CD4-positive, alpha-beta T cell (primary cell): ENCODE data around the gene OLFML2B. TPM values are rescaled to one million over a fixed set of nuclear protein-coding genes. Genes with fewer than 3 reads are reported as not detected.

ENCODE experiments used
- ATAC-seq: fragments of 200-7000 bp; cut with Tn5 transposase; one replicate; pipeline ENCODE4 v1.10.0; 2022; ENCODE audit warnings: mild to moderate bottlenecking; ENCODE audit not compliant: poor library complexity
- CTCF ChIA-PET: fragments of 350-600 bp; sonication (Branson Sonifier 250); formaldehyde crosslinking; loops from one replicate; lab custom pipeline; 2021; ENCODE audit warnings: antibody characterized with exemption, inconsistent platforms; lab: Charles Lee
- POLR2A ChIA-PET: fragments of 350-600 bp; sonication (Branson Sonifier 250); formaldehyde crosslinking; loops from one replicate; lab custom pipeline; 2021; ENCODE audit warnings: antibody characterized with exemption, inconsistent platforms; lab: Charles Lee
- DNase-seq, 14 experiments: peaks; one replicate each; pipeline ENCODE4 v3.0.0-alpha.2; 2013 to 2020; ENCODE audit warnings: mixed read lengths in 2 of 14
- H3K27ac ChIP-seq, 2 donors: one replicate each; pipeline versions ENCODE4 v1.5.1 to v1.7.0; 2013; ENCODE audit warnings: low read length in 2 of 2, low read depth in 1 of 2, mild to moderate bottlenecking in 1 of 2
- H3K27me3 ChIP-seq, 2 experiments: 1 replicate in 1 of 2; 2 replicates in 1 of 2; pipeline versions ENCODE4 v1.6.1 to v1.7.0; 2013; ENCODE audit warnings: low read length in 2 of 2, control low read depth in 1 of 2, mild to moderate bottlenecking in 1 of 2, moderate library complexity in 1 of 2; ENCODE audit not compliant: insufficient read depth in 2 of 2, control insufficient read depth in 1 of 2
- H3K36me3 ChIP-seq: one replicate; pipeline ENCODE4 v1.6.1; 2013; ENCODE audit warnings: low read length, control low read depth; ENCODE audit not compliant: insufficient read depth
- H3K4me1 ChIP-seq: one replicate; pipeline ENCODE4 v1.6.1; 2013; ENCODE audit warnings: low read length, control low read depth; ENCODE audit not compliant: insufficient read depth
- H3K4me3 ChIP-seq: one replicate; pipeline ENCODE4 v1.5.1; 2013; ENCODE audit warnings: mild to moderate bottlenecking, low read length, moderate library complexity
- H3K9me3 ChIP-seq, 2 experiments: 1 replicate in 1 of 2; 2 replicates in 1 of 2; pipeline versions ENCODE4 v1.6.1 to v1.7.0; 2013; ENCODE audit warnings: low read length in 2 of 2, mild to moderate bottlenecking in 2 of 2, control low read depth in 1 of 2, moderate library complexity in 1 of 2; ENCODE audit not compliant: control insufficient read depth in 1 of 2, insufficient read depth in 1 of 2
- H3K27ac Mint-ChIP-seq: one replicate; pipeline ENCODE4 v1.8.0; 2020; ENCODE audit warnings: mixed read lengths
- H3K27me3 Mint-ChIP-seq: one replicate; pipeline ENCODE4 v1.8.0; 2021; ENCODE audit warnings: mixed read lengths
- H3K36me3 Mint-ChIP-seq: one replicate; pipeline ENCODE4 v1.8.0; 2021; ENCODE audit warnings: low read depth, mixed read lengths
- H3K4me1 Mint-ChIP-seq: one replicate; pipeline ENCODE4 v1.8.0; 2021; ENCODE audit warnings: low read depth, mixed read lengths
- H3K4me3 Mint-ChIP-seq: one replicate; pipeline ENCODE4 v1.8.0; 2020; ENCODE audit warnings: mild to moderate bottlenecking, mixed read lengths
- H3K9me3 Mint-ChIP-seq: one replicate; pipeline ENCODE4 v1.8.0; 2020; ENCODE audit warnings: mixed read lengths
- intact Hi-C, 2 experiments: fragments of 100-400 bp; cut with DNase I in 1 of 2; cut with micrococcal nuclease in 1 of 2; formaldehyde crosslinking; loops; one replicate each; pipeline versions ENCODE4 v1.15.1 to v1.9.0; 2023 to 2025; cut with DNase I, micrococcal nuclease
- total RNA-seq, 174 experiments: library from RNA in 2 of 174; stranded (reverse) in 2 of 174; gene quantifications; one replicate each; pipeline ENCODE4 v1.2.3 and lab custom pipeline; 2021 to 2026
- TF ChIP-seq, protein P1 (sequence below): fragments of 200-600 bp; IDR thresholded peaks from one replicate; pipeline ENCODE4 v1.8.0; 2022; ENCODE audit warnings: antibody characterized with exemption, mild to moderate bottlenecking

Gene OLFML2B
- total RNA-seq, 2 experiments from 2014 or later = 0.08 TPM; not detected in 1

DNA sequence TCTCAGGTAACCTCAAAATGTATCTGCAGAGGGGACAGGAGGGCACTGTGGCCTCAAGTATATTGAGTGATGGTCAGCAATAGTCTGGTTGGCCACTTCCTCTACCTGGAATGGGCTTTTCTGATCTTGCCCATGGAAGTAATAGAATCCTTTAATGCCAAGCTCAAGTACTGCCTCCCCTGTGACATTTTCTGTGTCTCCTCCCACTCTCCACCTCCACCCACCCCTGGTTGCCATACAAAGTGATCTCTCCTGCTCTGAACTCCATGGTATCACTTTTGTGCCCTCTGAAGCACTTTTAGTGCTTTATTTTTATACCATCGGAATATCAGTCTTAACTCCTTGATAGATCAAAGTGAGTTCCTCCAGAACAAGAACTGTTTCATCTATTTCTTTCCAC is 36.6 kb upstream of the OLFML2B start:
- no peak overlapping the region for H3K27ac Mint-ChIP-seq
- Histone ChIP-seq H3K27ac (no peak overlapping the region), H3K4me1 (no peaks in the 10 kb centered on the region), H3K36me3 (no peaks in the 10 kb centered on the region), H3K4me3 (no peak overlapping the region), H3K9me3 (no peaks in the 10 kb centered on the region), H3K27me3 (peaks cover 0 to 22% of the 10 kb centered on the region in 2 experiments)
- H3K27me3 Mint-ChIP-seq = peaks cover 43% of the 10 kb centered on the region
- no peak overlapping the region for H3K4me3 Mint-ChIP-seq
- TF ChIP-seq, protein P1, sequence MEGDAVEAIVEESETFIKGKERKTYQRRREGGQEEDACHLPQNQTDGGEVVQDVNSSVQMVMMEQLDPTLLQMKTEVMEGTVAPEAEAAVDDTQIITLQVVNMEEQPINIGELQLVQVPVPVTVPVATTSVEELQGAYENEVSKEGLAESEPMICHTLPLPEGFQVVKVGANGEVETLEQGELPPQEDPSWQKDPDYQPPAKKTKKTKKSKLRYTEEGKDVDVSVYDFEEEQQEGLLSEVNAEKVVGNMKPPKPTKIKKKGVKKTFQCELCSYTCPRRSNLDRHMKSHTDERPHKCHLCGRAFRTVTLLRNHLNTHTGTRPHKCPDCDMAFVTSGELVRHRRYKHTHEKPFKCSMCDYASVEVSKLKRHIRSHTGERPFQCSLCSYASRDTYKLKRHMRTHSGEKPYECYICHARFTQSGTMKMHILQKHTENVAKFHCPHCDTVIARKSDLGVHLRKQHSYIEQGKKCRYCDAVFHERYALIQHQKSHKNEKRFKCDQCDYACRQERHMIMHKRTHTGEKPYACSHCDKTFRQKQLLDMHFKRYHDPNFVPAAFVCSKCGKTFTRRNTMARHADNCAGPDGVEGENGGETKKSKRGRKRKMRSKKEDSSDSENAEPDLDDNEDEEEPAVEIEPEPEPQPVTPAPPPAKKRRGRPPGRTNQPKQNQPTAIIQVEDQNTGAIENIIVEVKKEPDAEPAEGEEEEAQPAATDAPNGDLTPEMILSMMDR = no peak
- H3K36me3 Mint-ChIP-seq = no peaks in the 10 kb centered on the region
- DNase-seq (no peak), ATAC-seq (no peak)
- intact Hi-C loops = no loop called here
- no peaks in the 10 kb centered on the region for H3K9me3 Mint-ChIP-seq
- no peaks in the 10 kb centered on the region for H3K4me1 Mint-ChIP-seq
- CTCF ChIA-PET = no interaction called here
- POLR2A ChIA-PET = no interaction called here

DNA sequence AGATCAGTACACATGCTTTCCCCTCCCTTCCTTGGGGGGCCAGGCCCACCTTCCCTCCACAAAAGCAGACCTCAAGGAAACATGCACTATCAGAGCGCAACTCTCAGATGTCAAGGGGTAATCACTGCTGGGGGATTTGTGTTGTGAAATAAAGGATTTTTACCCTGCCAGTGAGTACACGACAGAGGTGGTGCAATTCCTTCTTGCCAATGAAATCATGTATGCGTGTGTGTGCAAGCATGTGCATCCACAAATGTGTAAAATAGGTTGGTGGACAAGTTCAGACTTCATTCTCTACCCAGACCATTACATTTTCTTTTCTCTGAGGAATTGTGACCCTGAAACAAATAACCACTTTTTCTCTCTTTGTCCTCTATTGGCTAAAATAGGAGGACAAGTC is 36.1 kb upstream of the OLFML2B start:
- Histone ChIP-seq H3K4me1 (no peaks in the 10 kb centered on the region), H3K36me3 (no peaks in the 10 kb centered on the region), H3K4me3 (no peak overlapping the region), H3K27me3 (peaks cover 0 to 16% of the 10 kb centered on the region in 2 experiments), H3K27ac (no peak overlapping the region), H3K9me3 (no peaks in the 10 kb centered on the region)
- ATAC-seq (no peak), DNase-seq (no peak)
- H3K4me3 Mint-ChIP-seq = no peak overlapping the region
- no peaks in the 10 kb centered on the region for H3K9me3 Mint-ChIP-seq
- no peak overlapping the region for H3K27ac Mint-ChIP-seq
- no peaks in the 10 kb centered on the region for H3K36me3 Mint-ChIP-seq
- ChIA-PET CTCF (no interaction called here), POLR2A (no interaction called here)
- no peaks in the 10 kb centered on the region for H3K4me1 Mint-ChIP-seq
- intact Hi-C loops = loop anchor here (5.0 to 10.0 kb wide), 3 partner anchors 218 to 1255 kb away; no protein-coding TSS in a partner anchor
- peaks cover 37% of the 10 kb centered on the region for H3K27me3 Mint-ChIP-seq
- TF ChIP-seq, protein P1 = no peak

DNA sequence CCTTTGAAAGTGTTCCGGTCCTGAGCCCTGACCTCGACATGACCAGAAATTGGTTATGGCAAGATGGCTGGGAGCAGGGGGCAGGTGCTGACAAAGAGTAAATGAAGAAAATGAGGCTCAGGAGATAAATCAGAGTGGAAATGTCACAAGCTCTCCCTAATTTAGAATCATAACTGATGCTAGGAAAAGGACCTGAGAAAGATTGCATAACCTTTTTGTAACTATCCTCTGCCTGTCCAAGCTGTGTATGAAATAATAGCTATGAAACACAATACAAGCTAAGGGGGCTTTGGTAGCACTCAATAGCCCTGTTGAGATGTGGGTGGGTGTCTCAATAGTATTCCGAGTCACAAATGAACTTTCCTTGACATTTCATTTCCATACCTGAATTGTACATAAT is 32.9 kb upstream of the OLFML2B start:
- CTCF ChIA-PET = interaction anchor here (0.7 to 0.8 kb wide), 2 partner anchors 10 to 170 kb away, joined by 3 to 5 read pairs; no protein-coding TSS in a partner anchor

More for the DNA sequence above, 32.9 kb upstream of the OLFML2B start:
- no peak overlapping the region for H3K27ac Mint-ChIP-seq
- Histone ChIP-seq H3K27me3 (no peaks in the 10 kb centered on the region), H3K4me1 (no peaks in the 10 kb centered on the region), H3K27ac (no peak overlapping the region), H3K4me3 (no peak overlapping the region), H3K9me3 (no peaks in the 10 kb centered on the region), H3K36me3 (no peaks in the 10 kb centered on the region)
- no peaks in the 10 kb centered on the region for H3K9me3 Mint-ChIP-seq
- ATAC-seq = no peak
- TF ChIP-seq, protein P1 = no peak
- POLR2A ChIA-PET = no interaction called here
- H3K36me3 Mint-ChIP-seq = no peaks in the 10 kb centered on the region
- DNase-seq = no peak
- H3K4me1 Mint-ChIP-seq = no peaks in the 10 kb centered on the region
- intact Hi-C loops = loop anchor here (1.0 to 10.0 kb wide), 6 partner anchors 221 to 1258 kb away; no protein-coding TSS in a partner anchor
- H3K27me3 Mint-ChIP-seq = peaks cover 20% of the 10 kb centered on the region
- no peak overlapping the region for H3K4me3 Mint-ChIP-seq
